ENCODE results near the gene SLC43A2. TPM values are rescaled to one million over a fixed set of nuclear protein-coding genes. Genes with fewer than 3 reads are reported as not detected.

SLC43A2 gene
- total and polyA plus RNA-seq, 7 donors, result 2.4 to 16.5 (median 7.2) TPM

DNA sequence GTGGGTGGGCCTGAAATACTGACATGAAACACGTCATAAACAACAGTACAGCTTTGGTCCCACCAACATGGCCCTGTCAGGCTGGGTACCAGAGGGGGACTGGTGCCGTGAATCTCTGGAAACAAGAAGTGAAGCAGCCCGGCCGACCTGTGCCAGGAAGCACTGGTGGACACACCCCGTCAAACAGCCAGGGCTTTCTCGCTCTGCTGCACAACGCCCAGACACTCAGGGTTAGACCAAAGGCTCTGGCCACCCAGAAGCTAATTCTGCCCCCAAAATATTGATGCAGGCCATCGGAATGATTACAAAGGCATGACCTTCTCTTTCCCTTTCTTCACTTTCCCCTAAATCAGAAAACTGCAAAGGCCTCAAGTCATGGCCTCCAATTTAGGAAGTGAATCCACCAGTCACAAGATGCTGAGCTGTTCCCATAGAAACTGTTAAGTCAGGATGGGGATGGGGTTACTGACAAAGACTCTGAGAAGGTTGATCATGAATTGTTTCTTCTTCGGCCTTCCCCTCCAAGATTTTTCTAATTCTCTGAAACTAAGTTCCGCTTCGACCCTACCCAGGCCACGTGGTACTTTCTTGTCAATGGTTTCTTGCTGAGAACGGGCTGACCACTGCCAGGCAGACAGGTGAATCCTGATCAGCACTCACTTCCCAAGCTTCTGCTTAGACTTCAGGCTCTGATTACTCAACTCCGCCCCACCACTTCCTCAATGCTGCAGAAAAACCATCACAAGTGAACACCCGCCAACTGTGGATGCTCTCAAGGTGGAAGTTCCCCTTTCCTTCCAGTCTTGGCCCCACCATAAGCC, 72.8 kb downstream of the SLC43A2 start:
- no peak for DNase-seq
- Histone ChIP-seq H3K36me3 (peaks cover under 1 to 30% (median 13%) of the 10 kb centered on the region in 4 donors), H3K9me3 (no peaks in the 10 kb centered on the region), H3K27ac (peak overlapping the region in 3 of 4 donors; percentile 11 to 75 (median 74)), H3K27me3 (no peaks in the 10 kb centered on the region), H3K4me1 (peaks cover 0 to 58% (median 54%) of the 10 kb centered on the region in 4 donors), H3K4me3 (no peak overlapping the region)
- WGBS, 2 donors, result 48 to 56% methylated on average over 15 of the region's 15 CpGs
- intact Hi-C loops (cut with DNase I), result no loop called here
- TF ChIP-seq POLR2A (IDR thresholded peaks at IDR 0.05) (no peak), POLR2AphosphoS5 (IDR thresholded peaks at IDR 0.05) (no peak), EP300 (IDR thresholded peaks at IDR 0.05) (no peak)
- TF ChIP-seq, protein P1, sequence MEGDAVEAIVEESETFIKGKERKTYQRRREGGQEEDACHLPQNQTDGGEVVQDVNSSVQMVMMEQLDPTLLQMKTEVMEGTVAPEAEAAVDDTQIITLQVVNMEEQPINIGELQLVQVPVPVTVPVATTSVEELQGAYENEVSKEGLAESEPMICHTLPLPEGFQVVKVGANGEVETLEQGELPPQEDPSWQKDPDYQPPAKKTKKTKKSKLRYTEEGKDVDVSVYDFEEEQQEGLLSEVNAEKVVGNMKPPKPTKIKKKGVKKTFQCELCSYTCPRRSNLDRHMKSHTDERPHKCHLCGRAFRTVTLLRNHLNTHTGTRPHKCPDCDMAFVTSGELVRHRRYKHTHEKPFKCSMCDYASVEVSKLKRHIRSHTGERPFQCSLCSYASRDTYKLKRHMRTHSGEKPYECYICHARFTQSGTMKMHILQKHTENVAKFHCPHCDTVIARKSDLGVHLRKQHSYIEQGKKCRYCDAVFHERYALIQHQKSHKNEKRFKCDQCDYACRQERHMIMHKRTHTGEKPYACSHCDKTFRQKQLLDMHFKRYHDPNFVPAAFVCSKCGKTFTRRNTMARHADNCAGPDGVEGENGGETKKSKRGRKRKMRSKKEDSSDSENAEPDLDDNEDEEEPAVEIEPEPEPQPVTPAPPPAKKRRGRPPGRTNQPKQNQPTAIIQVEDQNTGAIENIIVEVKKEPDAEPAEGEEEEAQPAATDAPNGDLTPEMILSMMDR (IDR thresholded peaks at IDR 0.05), result no peak

DNA sequence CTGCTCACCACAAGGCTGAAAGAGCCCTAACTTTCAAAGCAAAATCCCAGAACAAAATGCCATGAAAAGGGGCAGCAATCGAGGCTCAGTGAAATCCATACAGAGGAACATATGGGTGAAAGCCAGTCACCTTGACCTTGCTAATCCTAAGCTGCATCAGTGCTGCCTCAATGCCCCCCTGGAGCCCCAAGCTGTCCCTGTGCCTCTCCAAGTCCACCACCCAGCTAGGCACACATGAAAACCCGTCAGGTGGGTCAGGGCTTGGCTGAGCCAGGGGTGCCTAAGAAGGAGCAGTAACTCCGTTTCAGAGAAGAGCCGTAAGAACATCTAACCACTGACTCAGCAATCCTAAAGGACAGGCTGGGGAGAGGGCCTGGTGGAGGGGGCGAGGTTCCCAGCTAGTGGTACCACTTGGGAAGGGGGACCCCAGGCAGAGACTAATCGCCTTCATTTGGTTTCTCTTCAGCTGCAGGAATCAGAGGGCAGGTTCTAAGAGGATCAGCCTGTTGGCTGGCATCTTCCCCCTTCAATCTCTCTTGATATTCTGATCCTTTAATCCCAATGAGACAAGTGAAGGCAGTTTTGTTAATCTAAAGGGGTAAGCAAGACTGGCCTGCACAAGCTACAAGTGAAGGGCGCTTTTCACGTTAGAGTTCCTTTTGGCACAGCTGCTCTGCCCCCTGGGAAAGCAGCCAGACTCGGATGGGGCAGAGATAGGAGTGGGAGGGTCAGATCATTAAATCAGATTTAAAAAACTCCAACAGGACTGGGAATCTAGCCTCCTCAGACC, 73.7 kb downstream of the SLC43A2 start:
- Histone ChIP-seq H3K36me3 (peaks cover 9 to 39% (median 20%) of the 10 kb centered on the region in 4 donors), H3K4me1 (peaks cover 0 to 49% (median 45%) of the 10 kb centered on the region in 4 donors), H3K4me3 (no peak overlapping the region), H3K9me3 (no peaks in the 10 kb centered on the region), H3K27me3 (no peaks in the 10 kb centered on the region), H3K27ac (peak overlapping the region; percentile 11 to 75 (median 67))
- intact Hi-C loops (cut with DNase I), result no loop called here
- no peak for DNase-seq
- no peak for TF ChIP-seq EP300 (IDR thresholded peaks at IDR 0.05)
- TF ChIP-seq, protein P1 (IDR thresholded peaks at IDR 0.05), result no peak
- WGBS, 2 donors, result 70 to 83% methylated on average over 9 of the region's 9 CpGs

DNA sequence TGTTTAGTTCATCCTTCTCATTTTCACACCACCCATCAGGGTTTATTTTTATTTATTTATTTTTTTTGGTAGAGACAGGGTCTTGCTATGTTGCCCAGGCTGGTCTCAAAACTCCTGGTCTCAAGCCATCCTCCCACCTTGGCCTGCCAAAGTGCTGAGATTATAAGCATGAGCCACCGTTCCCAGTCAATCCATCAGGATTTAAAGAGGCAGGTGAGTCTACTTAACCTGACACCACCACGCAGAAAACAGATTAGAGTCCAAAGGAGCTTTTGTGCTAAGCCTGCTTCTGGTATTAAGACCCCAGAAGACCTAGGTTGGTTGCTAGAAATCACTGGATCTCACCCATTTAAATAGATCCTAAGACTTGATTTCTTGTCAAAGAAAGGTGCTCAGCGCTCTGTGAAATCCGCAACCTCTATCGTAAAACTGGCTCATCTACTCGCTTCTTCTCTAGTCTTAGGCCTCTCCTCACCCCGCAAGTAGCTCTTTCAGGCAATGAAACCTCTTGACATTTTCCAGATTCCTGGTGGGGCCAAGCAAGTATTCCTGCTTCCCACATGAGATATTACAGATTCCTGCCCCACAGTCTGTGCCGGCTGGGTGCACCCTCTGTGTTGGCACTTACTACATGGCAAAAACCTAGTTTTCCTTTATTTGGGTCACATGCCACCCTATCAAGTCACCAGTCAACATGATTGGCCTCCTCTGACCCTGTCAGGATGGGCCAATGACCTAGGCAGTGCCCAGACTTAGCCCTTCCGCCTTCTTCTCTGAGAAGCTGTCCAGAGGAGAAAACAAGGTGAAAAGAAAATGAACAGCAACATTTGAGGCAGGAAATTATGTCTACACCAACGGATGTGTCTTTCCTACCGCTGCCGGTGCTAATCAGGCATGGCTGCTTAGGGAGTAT, 75.0 kb downstream of the SLC43A2 start:
- no peak for DNase-seq
- no peaks in the 10 kb centered on the region for H3K27me3 ChIP-seq
- peaks cover 0 to 37% (median 34%) of the 10 kb centered on the region in 4 donors for H3K4me1 ChIP-seq
- peaks cover 11 to 53% (median 22%) of the 10 kb centered on the region in 4 donors for H3K36me3 ChIP-seq
- H3K4me3 ChIP-seq, result no peak overlapping the region
- no peaks in the 10 kb centered on the region for H3K9me3 ChIP-seq
- intact Hi-C loops (cut with DNase I), result no loop called here
- WGBS, 2 donors, result 93 to 94% methylated on average over 12 of the region's 12 CpGs
- TF ChIP-seq POLR2AphosphoS5 (IDR thresholded peaks at IDR 0.05), result peak in 1 of 4 donors; percentile 53
- TF ChIP-seq EP300 (IDR thresholded peaks at IDR 0.05), result no peak
- H3K27ac ChIP-seq, result peak overlapping the region in 3 of 4 donors; percentile 60 to 75 (median 74)

DNA sequence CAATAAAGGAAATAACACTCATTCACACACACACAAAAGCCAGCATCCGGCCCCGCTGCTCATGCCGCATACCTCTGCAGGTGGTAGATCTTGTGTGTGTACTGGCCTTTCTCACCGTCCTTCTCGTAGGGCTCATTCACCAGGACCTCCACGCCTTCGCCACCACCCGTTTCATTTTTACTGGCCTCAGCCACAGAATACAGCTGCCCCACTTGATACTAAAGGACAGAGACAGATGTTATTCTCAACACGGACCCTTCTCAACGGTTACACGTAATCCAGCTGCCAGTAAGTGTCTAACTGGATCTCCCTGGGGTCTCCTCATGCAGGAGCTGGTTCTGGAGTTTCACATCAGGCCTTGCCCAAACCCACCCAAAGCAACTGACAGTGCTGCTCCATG, 75.7 kb downstream of the SLC43A2 start:
- H3K9me3 ChIP-seq, result no peaks in the 10 kb centered on the region
- intact Hi-C loops (cut with DNase I), result no loop called here
- peaks cover 0 to 37% (median 34%) of the 10 kb centered on the region in 4 donors for H3K4me1 ChIP-seq
- H3K36me3 ChIP-seq, result peaks cover 17 to 59% (median 27%) of the 10 kb centered on the region in 4 donors
- H3K27me3 ChIP-seq, result no peaks in the 10 kb centered on the region
- WGBS, 2 donors, result 86 to 89% methylated on average over 11 of the region's 11 CpGs
- no peak overlapping the region for H3K4me3 ChIP-seq
- TF ChIP-seq EP300 (IDR thresholded peaks at IDR 0.05) (no peak), POLR2A (IDR thresholded peaks at IDR 0.05) (no peak), POLR2AphosphoS5 (IDR thresholded peaks at IDR 0.05) (no peak)
- TF ChIP-seq, protein P1 (IDR thresholded peaks at IDR 0.05), result no peak
- DNase-seq, result no peak
- peak overlapping the region in 3 of 4 donors; percentile 60 to 75 (median 74) for H3K27ac ChIP-seq

All from sigmoid colon (tissue), 7 donors.